GM12878 (cell line): Measurements from ENCODE around the gene FMNL3. TPM values are rescaled to one million over a fixed set of nuclear protein-coding genes. Genes with fewer than 3 reads are reported as not detected.

ENCODE experiments used
- ATAC-seq: fragments of 200-7000 bp; cut with Tn5 transposase; 3 replicates; pipeline ENCODE4 v1.9.1; 2020; ENCODE audit warnings: mild to moderate bottlenecking, moderate library complexity
- BruUV-seq: library from RNA; stranded (reverse); fragments of 400-500 nt; replicated peaks from 2 replicates; lab custom pipeline; 2021; lab: Mats Ljungman, UMichigan
- CTCF ChIA-PET: fragments of 300-600 bp; sonication (Branson Sonifier 250); formaldehyde crosslinking; extraction: SDS; loops from one replicate; lab custom pipeline; 2021; ENCODE audit warnings: inconsistent platforms; lab: Yijun Ruan, JAX
- POLR2A ChIA-PET: fragments of 350-600 bp; formaldehyde crosslinking; extraction: SDS; loops from one replicate; lab custom pipeline; 2021; ENCODE audit warnings: inconsistent platforms; lab: Charles Lee
- RAD21 ChIA-PET: fragments of 300-600 bp; sonication (Branson Sonifier 250); formaldehyde crosslinking; loops from one replicate; lab custom pipeline; 2023; ENCODE audit warnings: antibody characterized with exemption; ENCODE audit not compliant: unreplicated experiment; lab: Charles Lee
- SMC1A ChIA-PET: fragments of 300-600 bp; sonication (Branson Sonifier 250); formaldehyde crosslinking; loops from one replicate; lab custom pipeline; 2023; ENCODE audit not compliant: unreplicated experiment, uncharacterized antibody; lab: Charles Lee
- DNase-seq: peaks from one replicate; pipeline ENCODE4 v3.0.0-alpha.2; 2011; ENCODE audit warnings: low read depth, low spot score
- FAIRE-seq: peaks from 3 replicates; lab custom pipeline; 2011; peaks lifted over from hg19 to GRCh38; lab: Jason Lieb, UNC
- H2AFZ ChIP-seq: 2 replicates; pipeline ENCODE4 v1.6.0; 2011; ENCODE audit warnings: low read depth, low read length, control low read depth; ENCODE audit not compliant: control insufficient read depth
- H3K27ac ChIP-seq: 2 replicates; pipeline ENCODE4 v1.5.1; 2011; ENCODE audit warnings: control low read depth; ENCODE audit not compliant: control insufficient read depth, insufficient read depth
- H3K27me3 ChIP-seq, 2 experiments: replicated peaks in 1 of 2; 2 replicates each; pipeline versions ENCODE4 v1.6.0 to v1.6.1; 2011; ENCODE audit warnings: low read length in 1 of 2; ENCODE audit not compliant: control insufficient read depth in 2 of 2, insufficient read depth in 2 of 2
- H3K36me3 ChIP-seq, 2 experiments: 2 replicates each; pipeline ENCODE4 v1.5.1; 2011; ENCODE audit warnings: low read length in 1 of 2; ENCODE audit not compliant: control insufficient read depth in 2 of 2, insufficient read depth in 2 of 2
- H3K4me1 ChIP-seq: 2 replicates; pipeline ENCODE4 v1.6.1; 2011; ENCODE audit warnings: mild to moderate bottlenecking, low read length, moderate library complexity, mixed read lengths; ENCODE audit not compliant: control insufficient read depth, insufficient read depth
- H3K4me2 ChIP-seq: 2 replicates; pipeline ENCODE4 v1.6.0; 2011; ENCODE audit warnings: control low read depth; ENCODE audit not compliant: control insufficient read depth, insufficient read depth
- H3K4me3 ChIP-seq: fragments of 200-600 bp; sonication (generic); 2 replicates; pipeline ENCODE4 v1.5.1; 2016
- H3K79me2 ChIP-seq: 2 replicates; pipeline ENCODE4 v1.6.0; 2011; ENCODE audit warnings: low read length; ENCODE audit not compliant: control insufficient read depth, insufficient read depth
- H3K9ac ChIP-seq: 2 replicates; pipeline ENCODE4 v1.8.0; 2011; ENCODE audit warnings: low read length, control low read depth, mixed read lengths; ENCODE audit not compliant: control insufficient read depth, insufficient read depth
- H3K9me3 ChIP-seq: replicated peaks from 3 replicates; pipeline ENCODE4 v1.5.1; 2011; ENCODE audit warnings: mild to moderate bottlenecking, low read length; ENCODE audit not compliant: control insufficient read depth, insufficient read depth
- H4K20me1 ChIP-seq: 2 replicates; pipeline ENCODE4 v1.6.0; 2011; ENCODE audit not compliant: control insufficient read depth, insufficient read depth
- CTCF ChIP-seq, 3 experiments: IDR thresholded peaks in 2 of 3; conservative IDR thresholded peaks in 1 of 3; 2 replicates each; pipeline ENCODE4 v1.5.1; 2011; ENCODE audit warnings: low read depth in 3 of 3, low read length in 3 of 3, mild to moderate bottlenecking in 3 of 3, control low read depth in 2 of 3, moderate library complexity in 2 of 3, inconsistent platforms in 1 of 3, mixed read lengths in 1 of 3; ENCODE audit not compliant: control insufficient read depth in 2 of 3, insufficient read depth in 1 of 3; ENCODE audit errors: extremely low read depth in 1 of 3
- GABPA ChIP-seq: IDR thresholded peaks from 2 replicates; pipeline ENCODE4 v1.6.1; 2014; ENCODE audit warnings: antibody characterized with exemption, low read depth, mild to moderate bottlenecking, inconsistent platforms
- HDAC6 ChIP-seq: fragments of 200-600 bp; sonication (generic); IDR thresholded peaks from one replicate; pipeline ENCODE4 v1.8.0; 2017; ENCODE audit warnings: antibody characterized with exemption; ENCODE audit not compliant: unreplicated experiment
- KAT2A ChIP-seq: conservative IDR thresholded peaks from 2 replicates; pipeline ENCODE4 v1.6.1; 2011; ENCODE audit warnings: low read depth, low read length; ENCODE audit not compliant: control insufficient read depth
- KLF5 ChIP-seq: fragments of 450-650 bp; IDR thresholded peaks from 2 replicates; pipeline ENCODE4 v1.6.1; 2014; ENCODE audit warnings: mild to moderate bottlenecking; ENCODE audit not compliant: partially characterized antibody
- MTA2 ChIP-seq: fragments of 450-650 bp; IDR thresholded peaks from 2 replicates; pipeline ENCODE4 v1.6.1; 2016; ENCODE audit warnings: low read depth, mild to moderate bottlenecking, moderate library complexity
- NFYA ChIP-seq: IDR thresholded peaks from 2 replicates; pipeline ENCODE4 v1.6.1; 2011; ENCODE audit warnings: low read depth, mild to moderate bottlenecking, low read length, improper control_type of control experiment, borderline replicate concordance
- PML ChIP-seq: IDR thresholded peaks from 2 replicates; pipeline ENCODE4 v1.6.1; 2012; ENCODE audit warnings: low read length, inconsistent platforms
- SPI1 ChIP-seq: IDR thresholded peaks from 2 replicates; pipeline ENCODE4 v1.6.1; 2011; ENCODE audit warnings: low read depth, mild to moderate bottlenecking, low read length, moderate library complexity, borderline replicate concordance; ENCODE audit not compliant: insufficient read depth
- STAT1 ChIP-seq: fragments of 450-650 bp; conservative IDR thresholded peaks from 2 replicates; pipeline ENCODE4 v1.6.1; 2014; ENCODE audit warnings: antibody characterized with exemption, mild to moderate bottlenecking
- TBL1XR1 ChIP-seq: IDR thresholded peaks from 2 replicates; pipeline ENCODE4 v1.6.1; 2012; ENCODE audit warnings: low read depth, low read length, improper control_type of control experiment
- YBX1 ChIP-seq: fragments of 450-650 bp; IDR thresholded peaks from 2 replicates; pipeline ENCODE4 v1.6.1; 2016; ENCODE audit warnings: antibody characterized with exemption
- ZBTB4 ChIP-seq: fragments of 450-650 bp; formaldehyde crosslinking; IDR thresholded peaks from 2 replicates; pipeline ENCODE4 v1.4.0; 2022; ENCODE audit warnings: mild to moderate bottlenecking, moderate library complexity
- WGBS: methylation state at CpG from one replicate; pipeline ENCODE4 v1.1.6; 2016; ENCODE audit warnings: low lambda C conversion rate; ENCODE audit not compliant: insufficient replicate concordance, insufficient coverage; ENCODE audit errors: missing lambda C conversion rate; 5-methylcytosine and 5-hydroxymethylcytosine counted together
- in situ Hi-C: fragments of 300-500 bp; cut with MboI; formaldehyde crosslinking; loops from 9 replicates; pipeline ENCODE4 v1.14.3; 2018; ENCODE audit warnings: mixed read lengths
- intact Hi-C: fragments of 100-400 bp; cut with micrococcal nuclease; formaldehyde crosslinking; loops from one replicate; pipeline ENCODE4 v1.14.2; 2022; ENCODE audit not compliant: unreplicated experiment
- polyA plus RNA-seq, 11 experiments: library from polyadenylated mRNA; depleted of rRNA in 4 of 11; unstranded in 6 of 11; stranded (reverse) in 5 of 11; fragments of >200 nt; fragmentation: Nextera tagmentation in 4 of 11; fragmentation: Illumina TruSeq in 1 of 11; extraction: Ambion mirVana in 4 of 11; extraction: Trizol in 1 of 11; gene quantifications; 1 replicate in 1 of 11; 2 replicates in 10 of 11; pipeline versions ENCODE4 v1.2.1 to v1.2.3, GENCODE V29; 2011 to 2016; ENCODE audit warnings: inconsistent platforms in 2 of 11, missing spikeins in 2 of 11, low read depth in 1 of 11
- total RNA-seq, 4 experiments: library from RNA; depleted of rRNA in 3 of 4; stranded (reverse); fragments of >200 nt in 3 of 4; fragmentation: Illumina TruSeq in 1 of 4; extraction: Trizol in 1 of 4; gene quantifications; 2 replicates each; pipeline versions ENCODE4 v1.2.1 to v1.2.3, GENCODE V29; 2013 to 2021
- TF ChIP-seq, protein P1 (sequence below): fragments of 450-650 bp; conservative IDR thresholded peaks from 2 replicates; pipeline ENCODE4 v1.6.1; 2017; ENCODE audit warnings: mild to moderate bottlenecking, moderate library complexity

FMNL3 gene
- total and polyA plus RNA-seq, 10 of the 15 experiments (the other 5 are each of a cell fraction or from before 2014, with no cell fraction given) = 3.0 to 64.9 (median 30.9) TPM

- H3K4me2 ChIP-seq = no peak overlapping the region
- no peaks in the 10 kb centered on the region for H3K9me3 ChIP-seq
- no peaks in the 10 kb centered on the region; the same call in 1 of the 2 replicates for H4K20me1 ChIP-seq
- no peak overlapping the region for H3K4me3 ChIP-seq
- H2AFZ ChIP-seq = no peak overlapping the region
- intact Hi-C loops (no loop called here), in situ Hi-C loops (loop anchor here (10.0 kb wide), 1 partner anchor 185 kb away; no protein-coding TSS in a partner anchor)
- H3K27ac ChIP-seq = no peak overlapping the region
- H3K4me1 ChIP-seq = no peaks in the 10 kb centered on the region
- ChIA-PET RAD21 (interaction anchor here (0.6 to 2.6 kb wide), 6 partner anchors 12 to 1114 kb away, joined by 3 to 10 read pairs (median 5); partner anchors contain the start of genes ATF1 and FMNL3), CTCF (interaction anchor here (1.0 to 20.4 kb wide), 3 partner anchors 12 to 60 kb away, joined by 3 to 486 read pairs (median 13); partner anchors contain the start of gene FMNL3), POLR2A (interaction anchor here (1.3 to 3.9 kb wide), 2 partner anchors 12 to 55 kb away, joined by 6 to 28 read pairs; no protein-coding TSS in a partner anchor), SMC1A (interaction anchor here (1.7 to 10.9 kb wide), 3 partner anchors 11 to 91 kb away, joined by 4 to 191 read pairs (median 10); partner anchors contain the start of genes FMNL3 and TMBIM6)
- H3K79me2 ChIP-seq = no peaks in the 10 kb centered on the region
- ATAC-seq (no peak), DNase-seq (no peak), FAIRE-seq (no peak)
- no peak for TF ChIP-seq MTA2
- no peak for TF ChIP-seq KAT2A
- no peak for TF ChIP-seq ZBTB4 (CRISPR knock-in tag)
- no peak for TF ChIP-seq SPI1
- no peak for TF ChIP-seq PML
- TF ChIP-seq STAT1 = no peak
- TF ChIP-seq HDAC6 = no peak
- no peak for TF ChIP-seq GABPA
- no peak for TF ChIP-seq NFYA
- TF ChIP-seq KLF5 = no peak
- TF ChIP-seq YBX1 = no peak
- no peak for TF ChIP-seq CTCF (IDR thresholded peaks at IDR 0.05 in 2 of 3, conservative IDR thresholded peaks at IDR 0.05 in 1 of 3; ENCODE audit: control insufficient read depth in 2 of 3, extremely low read depth in 1 of 3, insufficient read depth in 1 of 3, low read depth in 3 of 3, low read length in 3 of 3)
- no peak for TF ChIP-seq TBL1XR1
- TF ChIP-seq, protein P1, sequence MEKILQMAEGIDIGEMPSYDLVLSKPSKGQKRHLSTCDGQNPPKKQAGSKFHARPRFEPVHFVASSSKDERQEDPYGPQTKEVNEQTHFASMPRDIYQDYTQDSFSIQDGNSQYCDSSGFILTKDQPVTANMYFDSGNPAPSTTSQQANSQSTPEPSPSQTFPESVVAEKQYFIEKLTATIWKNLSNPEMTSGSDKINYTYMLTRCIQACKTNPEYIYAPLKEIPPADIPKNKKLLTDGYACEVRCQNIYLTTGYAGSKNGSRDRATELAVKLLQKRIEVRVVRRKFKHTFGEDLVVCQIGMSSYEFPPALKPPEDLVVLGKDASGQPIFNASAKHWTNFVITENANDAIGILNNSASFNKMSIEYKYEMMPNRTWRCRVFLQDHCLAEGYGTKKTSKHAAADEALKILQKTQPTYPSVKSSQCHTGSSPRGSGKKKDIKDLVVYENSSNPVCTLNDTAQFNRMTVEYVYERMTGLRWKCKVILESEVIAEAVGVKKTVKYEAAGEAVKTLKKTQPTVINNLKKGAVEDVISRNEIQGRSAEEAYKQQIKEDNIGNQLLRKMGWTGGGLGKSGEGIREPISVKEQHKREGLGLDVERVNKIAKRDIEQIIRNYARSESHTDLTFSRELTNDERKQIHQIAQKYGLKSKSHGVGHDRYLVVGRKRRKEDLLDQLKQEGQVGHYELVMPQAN = no peak
- no peaks in the 10 kb centered on the region for H3K27me3 ChIP-seq
- WGBS = 98% methylated on average over 11 of the region's 11 CpGs
- no peak overlapping the region for H3K9ac ChIP-seq
- peaks cover 47 to 49% of the 10 kb centered on the region in 2 experiments for H3K36me3 ChIP-seq
- BruUV-seq = no TSS peak
These were observed 57.8 kb downstream of the FMNL3 start for GRCh38 chr12:49649445-49649844.
